Trophoblast cell (in vitro differentiated cells and primary cell): ENCODE measurements around the gene ADCY3.

Experiments used
- DNase-seq, 2 donors: peaks; one replicate each; pipeline ENCODE4 v3.0.0-alpha.2; 2016
- H2AFZ ChIP-seq: 2 replicates; pipeline ENCODE4 v1.6.1; 2013; ENCODE audit warnings: low read length, moderate library complexity, mild to moderate bottlenecking; ENCODE audit not compliant: insufficient read depth, poor library complexity
- H2AK5ac ChIP-seq: 2 replicates; pipeline ENCODE4 v1.6.1; 2013; ENCODE audit warnings: mild to moderate bottlenecking, low read length
- H2BK120ac ChIP-seq: 2 replicates; pipeline ENCODE4 v1.6.1; 2013; ENCODE audit warnings: low read length, mild to moderate bottlenecking, moderate library complexity; ENCODE audit not compliant: insufficient read depth, poor library complexity
- H2BK12ac ChIP-seq: 2 replicates; pipeline ENCODE4 v1.6.1; 2013; ENCODE audit warnings: mild to moderate bottlenecking, low read length, moderate library complexity
- H2BK5ac ChIP-seq: 2 replicates; pipeline ENCODE4 v1.6.1; 2013; ENCODE audit warnings: low read length, low read depth, moderate library complexity, mild to moderate bottlenecking; ENCODE audit not compliant: poor library complexity
- H3K14ac ChIP-seq: 2 replicates; pipeline ENCODE4 v1.6.1; 2013; ENCODE audit warnings: mild to moderate bottlenecking, low read length
- H3K18ac ChIP-seq: 2 replicates; pipeline ENCODE4 v1.6.1; 2013; ENCODE audit warnings: mild to moderate bottlenecking, low read length
- H3K23ac ChIP-seq: 2 replicates; pipeline ENCODE4 v1.6.1; 2013; ENCODE audit warnings: low read length
- H3K27ac ChIP-seq: 2 replicates; pipeline ENCODE4 v1.5.1; 2013; ENCODE audit warnings: low read depth, mild to moderate bottlenecking, inconsistent platforms, low read length, moderate library complexity
- H3K27me3 ChIP-seq: 2 replicates; pipeline ENCODE4 v1.6.1; 2013; ENCODE audit warnings: inconsistent platforms, mild to moderate bottlenecking, low read length, moderate library complexity; ENCODE audit not compliant: insufficient read depth
- H3K36me3 ChIP-seq, 2 experiments: 1 replicate in 1 of 2; 2 replicates in 1 of 2; pipeline ENCODE4 v1.6.1; 2013; ENCODE audit warnings: low read length in 2 of 2, mild to moderate bottlenecking in 2 of 2, moderate library complexity in 1 of 2; ENCODE audit not compliant: insufficient read depth in 2 of 2, control insufficient read depth in 1 of 2
- H3K4ac ChIP-seq: 2 replicates; pipeline ENCODE4 v1.6.1; 2013; ENCODE audit warnings: low read depth, mild to moderate bottlenecking, low read length, moderate library complexity
- H3K4me1 ChIP-seq, 2 experiments: 1 replicate in 1 of 2; 2 replicates in 1 of 2; pipeline ENCODE4 v1.6.1; 2013; ENCODE audit warnings: low read length in 2 of 2, mild to moderate bottlenecking in 2 of 2, moderate library complexity in 1 of 2; ENCODE audit not compliant: insufficient read depth in 2 of 2, control insufficient read depth in 1 of 2
- H3K4me2 ChIP-seq: 2 replicates; pipeline ENCODE4 v1.6.1; 2013; ENCODE audit warnings: inconsistent platforms, mild to moderate bottlenecking, low read length, moderate library complexity
- H3K4me3 ChIP-seq: 2 replicates; pipeline ENCODE4 v1.5.1; 2013; ENCODE audit warnings: mild to moderate bottlenecking, low read depth, low read length, inconsistent platforms
- H3K79me1 ChIP-seq: one replicate; pipeline ENCODE4 v1.6.1; 2013; ENCODE audit warnings: low read length
- H3K79me2 ChIP-seq: 2 replicates; pipeline ENCODE4 v1.6.1; 2013; ENCODE audit warnings: low read length, mild to moderate bottlenecking; ENCODE audit not compliant: control insufficient read depth, insufficient read depth, poor library complexity
- H3K9ac ChIP-seq: 2 replicates; pipeline ENCODE4 v1.6.1; 2013; ENCODE audit warnings: mild to moderate bottlenecking, low read length
- H3K9me3 ChIP-seq: 2 replicates; pipeline ENCODE4 v1.6.1; 2013; ENCODE audit warnings: low read depth, mild to moderate bottlenecking, control low read depth, inconsistent platforms, low read length; ENCODE audit not compliant: insufficient read depth
- H4K12ac ChIP-seq: 2 replicates; pipeline ENCODE4 v1.6.1; 2013; ENCODE audit warnings: low read depth, mild to moderate bottlenecking, low read length, moderate library complexity
- H4K8ac ChIP-seq: 2 replicates; pipeline ENCODE4 v1.6.1; 2013; ENCODE audit warnings: low read depth, mild to moderate bottlenecking, low read length, moderate library complexity
- H4K91ac ChIP-seq: one replicate; pipeline ENCODE4 v1.6.1; 2013; ENCODE audit warnings: low read depth, mild to moderate bottlenecking, low read length, moderate library complexity
- WGBS: extraction: QIAGEN DNeasy Blood & Tissue Kit; methylation state at CpG from one replicate; pipeline ENCODE4 v1.1.7; 2013; ENCODE audit warnings: missing lambda C conversion rate; ENCODE audit not compliant: insufficient read length, insufficient coverage; ENCODE audit errors: extremely low coverage; 5-methylcytosine and 5-hydroxymethylcytosine counted together

The ADCY3 gene

GRCh38 chr2:24935145-24935544 is 15.1 kb upstream of the ADCY3 start:
- Histone ChIP-seq H3K23ac (no peak overlapping the region), H3K27ac (no peak overlapping the region), H3K4me2 (no peak overlapping the region), H3K79me1 (no peaks in the 10 kb centered on the region), H2AK5ac (no peak overlapping the region), H3K79me2 (no peaks in the 10 kb centered on the region), H3K36me3 (no peaks in the 10 kb centered on the region), H3K18ac (no peak overlapping the region), H2AFZ (no peak overlapping the region), H4K91ac (no peak overlapping the region), H3K27me3 (no peaks in the 10 kb centered on the region), H2BK120ac (no peak overlapping the region), H3K9ac (no peak overlapping the region), H3K14ac (no peak overlapping the region), H3K4me3 (no peak overlapping the region), H3K4ac (no peak overlapping the region), H4K8ac (no peak overlapping the region), H3K9me3 (no peaks in the 10 kb centered on the region), H2BK12ac (no peak overlapping the region), H3K4me1 (no peaks in the 10 kb centered on the region), H4K12ac (no peak overlapping the region), H2BK5ac (no peak overlapping the region)
- no peak for DNase-seq
- no CpG with 5 or more reads among the region's 5 CpGs for WGBS

- H4K12ac ChIP-seq = no peak overlapping the region
- WGBS = no CpG with 5 or more reads among the region's 5 CpGs
- H3K9me3 ChIP-seq = no peaks in the 10 kb centered on the region
- no peak overlapping the region for H3K27ac ChIP-seq
- H3K23ac ChIP-seq = no peak overlapping the region
- no peak overlapping the region for H3K4me3 ChIP-seq
- no peak overlapping the region for H2BK12ac ChIP-seq
- H3K79me1 ChIP-seq = no peaks in the 10 kb centered on the region
- no peak overlapping the region for H3K9ac ChIP-seq
- H3K4me2 ChIP-seq = no peak overlapping the region
- H4K8ac ChIP-seq = no peak overlapping the region
- no peaks in the 10 kb centered on the region for H3K4me1 ChIP-seq
- no peak overlapping the region for H4K91ac ChIP-seq
- H2AFZ ChIP-seq = no peak overlapping the region
- no peak overlapping the region for H3K18ac ChIP-seq
- H3K36me3 ChIP-seq = no peaks in the 10 kb centered on the region
- H2BK5ac ChIP-seq = no peak overlapping the region
- H2AK5ac ChIP-seq = no peak overlapping the region
- H2BK120ac ChIP-seq = no peak overlapping the region
- no peak overlapping the region for H3K14ac ChIP-seq
- DNase-seq = no peak
- no peaks in the 10 kb centered on the region for H3K27me3 ChIP-seq
- H3K4ac ChIP-seq = no peak overlapping the region
- H3K79me2 ChIP-seq = no peaks in the 10 kb centered on the region
Measured at GRCh38 chr2:24932715-24933114, 12.7 kb upstream of the ADCY3 start.

GRCh38 chr2:24930768-24931167 is 10.7 kb upstream of the ADCY3 start:
- no peak overlapping the region for H4K8ac ChIP-seq
- H2AK5ac ChIP-seq = no peak overlapping the region
- peak overlapping the region; percentile 3 for H3K9ac ChIP-seq
- H3K4me3 ChIP-seq = no peak overlapping the region
- no peaks in the 10 kb centered on the region for H3K9me3 ChIP-seq
- H3K4me2 ChIP-seq = no peak overlapping the region
- no peak overlapping the region for H4K12ac ChIP-seq
- H2AFZ ChIP-seq = no peak overlapping the region
- no peak overlapping the region for H2BK12ac ChIP-seq
- no peak overlapping the region for H3K14ac ChIP-seq
- H3K27me3 ChIP-seq = no peaks in the 10 kb centered on the region
- H2BK120ac ChIP-seq = no peak overlapping the region
- no peak overlapping the region for H3K4ac ChIP-seq
- no peak overlapping the region for H3K27ac ChIP-seq
- WGBS = no CpG with 5 or more reads among the region's 6 CpGs
- no peaks in the 10 kb centered on the region for H3K4me1 ChIP-seq
- no peak overlapping the region for H3K23ac ChIP-seq
- no peaks in the 10 kb centered on the region for H3K36me3 ChIP-seq
- no peak overlapping the region for H2BK5ac ChIP-seq
- no peaks in the 10 kb centered on the region for H3K79me1 ChIP-seq
- H3K18ac ChIP-seq = no peak overlapping the region
- no peak for DNase-seq
- H4K91ac ChIP-seq = no peak overlapping the region
- no peaks in the 10 kb centered on the region for H3K79me2 ChIP-seq

DNA sequence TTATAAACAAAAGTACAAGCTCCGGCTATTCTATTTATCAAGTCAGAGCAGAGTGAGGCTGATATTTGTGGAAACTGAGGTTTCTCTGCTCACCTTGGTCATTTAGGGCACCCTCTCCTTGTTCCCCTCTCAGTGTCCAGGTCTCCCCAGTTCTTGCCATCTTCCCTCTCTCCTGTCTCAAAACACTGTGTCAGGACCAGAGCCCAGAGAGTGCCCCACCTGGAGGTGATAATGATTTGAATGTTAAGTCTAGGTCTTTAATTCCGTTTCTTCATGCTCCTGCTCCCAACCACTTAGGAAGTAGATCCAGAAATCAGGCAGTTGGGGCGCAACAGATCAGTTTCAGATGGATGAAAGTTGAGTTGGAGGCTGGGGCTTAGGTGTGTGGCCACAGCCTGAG is 9.2 kb upstream of the ADCY3 start:
- Histone ChIP-seq H3K36me3 (no peaks in the 10 kb centered on the region), H3K4me1 (no peaks in the 10 kb centered on the region), H3K9ac (no peak overlapping the region), H3K27me3 (no peaks in the 10 kb centered on the region), H3K14ac (no peak overlapping the region), H3K4me2 (no peak overlapping the region), H3K79me1 (no peaks in the 10 kb centered on the region), H2AFZ (no peak overlapping the region), H3K4me3 (no peak overlapping the region), H3K79me2 (no peaks in the 10 kb centered on the region), H3K23ac (no peak overlapping the region), H4K12ac (no peak overlapping the region), H2BK5ac (no peak overlapping the region), H2BK12ac (no peak overlapping the region), H3K27ac (no peak overlapping the region), H2AK5ac (no peak overlapping the region), H4K8ac (no peak overlapping the region), H3K9me3 (no peaks in the 10 kb centered on the region), H2BK120ac (no peak overlapping the region), H4K91ac (no peak overlapping the region), H3K18ac (no peak overlapping the region), H3K4ac (no peak overlapping the region)
- WGBS = 100% methylated on average over 1 of the region's 3 CpGs
- no peak for DNase-seq

DNA sequence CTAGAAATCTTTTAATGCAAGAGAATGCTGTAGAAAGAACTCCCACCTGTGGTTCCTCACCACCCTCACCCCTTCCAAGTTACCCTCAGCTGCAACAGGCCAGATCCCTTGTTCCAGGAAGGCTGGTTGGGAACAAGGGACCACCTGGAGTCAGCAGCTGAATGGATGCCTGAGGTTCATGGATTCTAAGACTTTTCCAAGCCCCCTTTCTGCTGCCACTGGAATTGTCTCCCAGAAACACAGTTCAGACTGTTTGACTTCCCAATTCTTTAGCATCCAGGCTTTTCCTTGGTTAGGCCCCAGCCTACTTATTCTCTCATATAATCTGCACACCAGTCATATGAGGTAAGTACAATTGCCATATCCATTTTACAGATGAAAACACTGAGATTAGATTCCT is 8.0 kb upstream of the ADCY3 start:
- H3K79me1 ChIP-seq = no peaks in the 10 kb centered on the region
- DNase-seq = no peak
- H3K4me1 ChIP-seq = no peaks in the 10 kb centered on the region
- H3K23ac ChIP-seq = no peak overlapping the region
- no peaks in the 10 kb centered on the region for H3K9me3 ChIP-seq
- H3K27me3 ChIP-seq = no peaks in the 10 kb centered on the region
- no peak overlapping the region for H2BK12ac ChIP-seq
- no peak overlapping the region for H4K91ac ChIP-seq
- no peak overlapping the region for H2AFZ ChIP-seq
- no peak overlapping the region for H2BK5ac ChIP-seq
- H3K27ac ChIP-seq = no peak overlapping the region
- H4K8ac ChIP-seq = no peak overlapping the region
- no peak overlapping the region for H3K14ac ChIP-seq
- H2BK120ac ChIP-seq = no peak overlapping the region
- H3K4ac ChIP-seq = no peak overlapping the region
- no peak overlapping the region for H3K18ac ChIP-seq
- H4K12ac ChIP-seq = no peak overlapping the region
- no peaks in the 10 kb centered on the region for H3K36me3 ChIP-seq
- H2AK5ac ChIP-seq = no peak overlapping the region
- H3K4me3 ChIP-seq = no peak overlapping the region
- H3K4me2 ChIP-seq = no peak overlapping the region
- H3K79me2 ChIP-seq = no peaks in the 10 kb centered on the region
- no peak overlapping the region for H3K9ac ChIP-seq
